G401.6 (cell line): ENCODE results near the gene JPH2.

Experiments
- FAIRE-seq: peaks from 2 replicates; lab custom pipeline; 2012; peaks lifted over from hg19 to GRCh38; lab: Jason Lieb, UNC

Gene JPH2

GRCh38 chr20:44125332-44126127 lies 61.5 kb downstream of the JPH2 start:
- FAIRE-seq = no peak

DNA sequence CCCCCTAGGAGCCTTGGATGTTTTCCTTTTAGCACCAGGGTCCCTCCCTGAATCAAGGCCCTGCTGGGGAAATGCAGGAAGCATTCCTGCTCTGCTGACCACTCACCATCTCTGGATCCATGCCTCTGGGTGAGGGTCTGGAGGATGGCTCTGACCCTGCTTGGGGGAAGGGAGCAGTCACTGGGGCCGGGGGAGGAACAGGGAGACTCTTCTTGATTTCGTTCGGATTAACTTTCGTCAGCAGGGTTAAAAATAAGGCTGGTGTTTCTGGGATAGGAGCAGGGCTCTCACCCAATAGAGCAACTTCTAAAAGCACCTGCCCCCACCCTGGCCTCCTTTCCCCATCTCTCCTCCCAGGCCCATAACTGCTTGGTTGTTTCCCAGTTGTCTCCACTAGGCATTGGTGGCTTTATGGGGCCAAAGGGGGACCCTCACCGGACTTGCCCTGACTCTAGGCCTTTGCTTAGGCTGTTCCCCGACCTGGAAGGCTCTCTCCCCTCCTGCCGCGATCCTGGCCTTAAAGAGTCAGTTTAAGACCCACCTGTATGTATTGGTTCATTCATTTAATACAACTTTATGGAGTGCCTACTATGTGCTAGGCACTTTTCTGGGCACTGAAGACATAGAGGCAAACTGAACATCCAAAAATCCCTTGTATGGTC lies 63.0 kb downstream of the JPH2 start:
- no peak for FAIRE-seq

DNA sequence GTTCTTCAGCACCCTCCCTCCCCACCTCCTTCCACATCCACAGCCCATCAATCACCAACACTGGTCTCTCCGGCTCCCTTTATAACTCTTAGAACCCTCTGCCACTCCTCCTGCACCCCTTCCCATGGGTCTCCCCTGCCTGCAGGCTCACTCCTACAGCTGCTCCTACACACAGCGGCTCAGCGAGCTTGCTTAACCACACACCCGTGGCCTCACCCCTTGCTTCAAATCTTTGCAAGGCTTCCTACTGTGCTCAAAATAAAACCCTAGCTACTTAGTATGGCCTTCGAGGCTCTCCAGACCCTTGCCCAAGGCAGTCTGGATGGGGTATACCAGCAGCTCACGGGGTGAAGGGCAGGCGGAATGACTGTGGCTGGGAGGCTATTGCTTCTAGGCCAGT lies 63.7 kb downstream of the JPH2 start:
- no peak for FAIRE-seq

DNA sequence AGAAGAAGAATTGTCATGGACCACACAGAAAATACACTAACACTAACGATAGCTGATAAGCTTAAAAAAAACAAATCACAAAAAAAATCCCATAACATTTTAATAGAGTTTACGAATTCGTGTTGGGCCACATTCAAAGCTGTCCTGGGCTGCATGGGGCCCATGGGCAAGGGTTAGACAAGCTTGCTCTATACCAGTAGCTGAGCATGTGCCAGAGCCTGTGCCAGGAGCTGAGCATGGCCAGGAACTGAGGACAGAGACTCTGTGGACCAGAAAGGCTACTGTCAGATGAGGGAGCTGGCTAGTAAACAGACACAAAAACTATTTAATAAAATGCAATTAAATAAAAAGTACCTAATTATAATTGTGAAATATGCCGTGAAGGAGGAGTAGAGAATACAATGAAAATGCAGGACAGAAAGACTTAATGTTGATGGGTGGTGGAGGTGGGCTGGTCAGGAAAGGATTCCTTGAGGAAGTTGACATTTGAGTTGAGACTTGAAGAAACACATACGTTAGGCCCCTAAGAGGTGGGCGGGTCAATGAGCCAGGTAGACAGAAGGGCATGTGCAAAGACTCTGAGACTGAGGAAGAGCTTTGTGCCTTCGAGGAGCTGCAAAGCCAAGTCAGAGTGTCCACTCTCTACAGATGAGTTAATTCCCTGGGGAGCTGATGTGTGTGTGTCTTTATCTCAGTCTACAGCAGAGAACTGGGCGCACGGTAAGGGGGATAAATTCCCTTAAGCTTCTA lies 66.1 kb downstream of the JPH2 start:
- FAIRE-seq = no peak

DNA sequence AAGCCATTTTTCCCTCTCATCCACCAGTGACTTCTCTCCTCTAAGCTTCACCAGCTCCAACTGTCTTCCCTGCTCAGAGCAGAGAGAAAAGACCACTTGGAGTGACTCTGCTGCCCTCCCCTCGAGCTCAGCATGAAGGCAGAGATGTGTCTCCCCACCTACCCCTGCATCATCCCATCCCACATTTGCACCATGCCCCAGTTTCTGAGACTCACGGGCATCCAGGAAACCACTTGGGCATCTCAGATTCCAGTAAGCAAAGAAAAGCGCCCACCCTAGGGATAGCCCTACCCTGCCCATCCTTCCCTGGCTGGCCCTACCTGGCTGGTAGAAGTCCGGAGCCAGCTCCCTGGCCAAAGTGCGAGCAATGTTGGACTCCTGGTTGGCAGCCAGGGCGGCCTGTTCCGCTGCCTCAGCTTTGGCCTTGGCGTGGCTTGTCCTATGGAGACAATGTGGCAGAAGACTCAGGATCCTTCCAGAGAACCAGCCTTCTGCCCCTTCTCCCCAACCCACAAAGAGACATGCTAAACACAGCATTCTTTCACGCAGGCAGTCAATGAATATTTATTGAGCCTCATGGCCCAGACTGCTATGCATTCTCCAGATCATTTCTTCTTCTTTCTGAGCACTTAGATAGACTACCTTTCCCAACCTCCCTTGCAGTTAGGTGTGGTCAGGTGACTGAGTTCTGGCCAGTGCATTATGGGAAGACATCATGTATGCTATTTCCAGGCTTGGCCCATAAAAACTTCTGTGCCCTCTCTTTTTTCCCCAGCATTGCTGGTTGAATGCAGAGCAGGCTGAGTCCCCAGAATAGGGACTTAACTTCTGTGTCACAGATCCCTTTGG lies 68.6 kb downstream of the JPH2 start:
- no peak for FAIRE-seq

GRCh38 chr20:44117296-44118184 lies 69.4 kb downstream of the JPH2 start:
- FAIRE-seq = no peak

- FAIRE-seq = no peak
Measured at GRCh38 chr20:44115762-44116644, 71.0 kb downstream of the JPH2 start.

DNA sequence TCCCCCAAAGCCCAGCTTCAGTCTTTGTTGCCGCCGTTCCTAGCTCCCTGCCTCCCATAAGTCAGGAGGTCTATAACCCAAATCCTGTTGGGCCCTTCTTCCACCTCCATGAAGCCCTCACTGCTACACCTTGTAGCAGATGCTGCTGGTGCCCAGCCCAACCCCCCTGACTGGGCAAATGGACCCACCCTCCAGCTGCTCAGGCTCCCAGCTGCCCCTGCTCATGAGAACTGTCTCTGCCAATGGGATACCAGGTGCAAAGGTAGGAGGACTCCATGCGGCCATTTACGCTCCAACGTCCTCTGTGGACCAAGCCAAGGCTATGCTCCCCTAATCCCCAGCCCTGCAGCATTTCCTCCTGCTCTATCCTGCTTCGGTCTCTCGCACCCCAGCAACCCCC lies 71.8 kb downstream of the JPH2 start:
- no peak for FAIRE-seq

- FAIRE-seq = no peak
Measured at GRCh38 chr20:44113618-44114376, 73.2 kb downstream of the JPH2 start.

DNA sequence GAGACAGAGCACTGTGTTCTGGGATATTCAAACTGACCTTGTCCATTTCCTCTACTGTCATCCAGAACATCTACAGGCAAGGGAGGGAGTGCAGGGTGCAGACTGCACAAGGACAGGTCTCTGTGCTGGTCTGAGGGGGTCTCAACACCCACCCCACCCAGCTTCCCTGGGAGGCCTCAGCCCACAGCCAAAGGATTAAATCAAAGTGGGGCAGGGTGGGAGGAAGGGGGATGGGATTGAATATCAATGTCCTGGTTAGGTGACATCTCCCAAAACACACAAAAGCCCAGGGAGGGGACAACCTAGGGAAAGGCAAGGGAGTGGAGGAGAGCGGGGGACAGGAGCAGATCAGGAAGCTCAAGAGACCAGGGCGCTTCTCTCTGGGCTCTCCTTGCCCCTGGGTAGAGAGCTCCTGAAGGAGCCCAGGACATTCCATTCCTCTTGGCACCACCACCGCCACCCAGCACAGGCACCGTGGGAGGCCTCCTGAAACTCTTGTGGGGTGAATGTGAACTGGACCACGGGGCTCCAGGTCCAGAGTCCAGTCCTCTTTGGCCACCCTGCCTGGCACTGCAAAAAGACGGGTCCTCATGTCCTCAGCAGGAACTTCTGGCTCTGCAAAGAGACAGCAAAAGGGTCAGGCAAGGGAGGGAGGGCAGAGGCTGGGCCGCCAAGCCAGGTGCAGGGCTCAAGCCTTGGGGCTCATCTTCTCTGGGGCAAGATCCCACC lies 73.9 kb downstream of the JPH2 start:
- no peak for FAIRE-seq

DNA sequence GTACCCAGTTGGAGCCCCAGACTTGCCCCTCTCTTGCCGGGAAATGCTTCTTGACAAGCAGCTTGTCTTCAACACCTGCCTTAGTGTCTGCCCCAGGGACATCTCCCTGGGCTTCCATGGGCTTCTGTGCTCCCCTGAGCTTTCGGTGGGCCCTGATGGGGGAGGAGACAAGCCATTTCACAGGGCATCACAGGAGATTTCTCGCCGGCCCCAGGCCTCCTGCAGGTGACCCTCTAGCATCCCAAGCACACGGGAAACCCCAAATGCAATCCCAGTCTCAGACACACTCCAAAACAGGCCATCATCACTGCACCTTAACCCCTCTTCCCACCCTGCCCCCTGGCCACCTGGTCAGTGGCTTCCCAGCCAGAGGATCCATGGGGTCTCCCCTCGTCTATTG lies 74.5 kb downstream of the JPH2 start:
- no peak for FAIRE-seq

DNA sequence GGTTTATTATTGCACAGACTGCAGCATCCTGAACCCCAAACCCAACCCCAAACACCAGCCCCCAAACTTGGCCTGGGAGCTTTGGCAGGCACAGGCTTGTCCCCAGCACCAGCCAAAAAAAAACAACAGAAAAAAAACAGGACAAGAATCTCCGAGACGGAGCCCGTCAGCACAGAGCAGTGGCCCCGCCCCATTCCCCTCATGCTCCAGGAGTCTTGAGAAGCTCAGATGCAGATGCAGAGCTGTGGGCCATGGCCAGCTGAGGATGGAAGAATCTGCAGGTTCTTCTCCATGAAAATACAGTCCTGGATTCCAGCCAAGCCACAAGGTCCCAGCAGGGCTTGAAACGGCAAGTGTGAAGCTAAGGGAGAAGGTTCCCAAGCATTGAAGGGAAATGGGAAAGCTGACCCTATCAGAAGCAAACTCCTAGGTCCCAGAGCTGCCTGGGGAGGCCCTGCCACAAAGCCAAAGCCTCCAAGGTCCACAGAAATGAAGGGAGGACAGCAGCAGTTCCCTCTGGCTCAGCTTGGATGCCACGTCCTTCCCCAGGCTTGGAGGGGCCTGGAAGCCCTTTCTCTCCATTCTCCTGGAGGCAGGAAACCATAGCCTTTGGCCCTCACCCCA lies 75.2 kb downstream of the JPH2 start:
- FAIRE-seq = no peak

GRCh38 chr20:44110816-44111568 lies 76.0 kb downstream of the JPH2 start:
- FAIRE-seq = no peak

- no peak for FAIRE-seq
Measured at GRCh38 chr20:44109951-44110361, 77.0 kb downstream of the JPH2 start.

DNA sequence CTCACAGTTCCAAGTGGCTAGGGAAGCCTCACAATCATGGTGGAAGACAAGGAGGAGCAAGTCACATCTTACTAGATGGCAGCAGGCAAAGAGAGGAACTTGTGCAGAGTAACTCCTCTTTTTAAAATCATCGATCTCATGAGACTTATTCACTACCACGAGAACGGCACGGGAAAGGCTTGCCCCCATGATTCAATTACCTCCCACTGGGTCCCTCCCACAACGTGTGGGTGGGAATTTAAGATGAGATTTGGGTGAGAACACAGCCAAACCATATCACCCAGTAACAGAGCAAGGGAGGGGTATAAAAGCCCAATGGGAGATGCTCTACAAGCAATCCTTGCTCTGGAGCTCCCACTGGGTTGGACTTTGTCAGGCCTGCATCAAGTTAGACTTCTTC lies 80.4 kb downstream of the JPH2 start:
- FAIRE-seq = no peak

GRCh38 chr20:44104798-44105517 lies 82.0 kb downstream of the JPH2 start:
- FAIRE-seq = no peak

DNA sequence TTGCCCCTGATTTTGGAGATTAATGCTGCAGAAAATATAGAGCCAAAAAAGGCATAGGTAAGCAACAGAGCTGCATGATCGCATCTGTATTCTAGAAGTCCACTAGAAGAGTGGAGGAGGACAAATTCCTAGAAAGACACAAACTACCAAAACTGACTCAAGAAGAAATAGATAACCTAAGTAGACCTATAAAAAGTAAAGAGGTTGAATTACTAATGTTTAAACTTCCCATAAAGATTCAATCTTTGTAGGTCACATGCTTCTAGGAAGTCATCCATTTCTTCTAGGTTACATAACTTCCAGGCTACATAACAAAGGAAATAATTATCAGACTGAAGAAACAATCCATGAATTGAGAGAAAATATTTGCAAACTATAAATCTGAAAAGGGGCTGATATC lies 84.4 kb downstream of the JPH2 start:
- FAIRE-seq = no peak
